Karpas-422 (cell line): ENCODE results near the gene SMOC1. TPM values are rescaled to one million over a fixed set of nuclear protein-coding genes. Genes with fewer than 3 reads are reported as not detected.
A peak's percentile ranks its signal among the peaks of the same experiment; 100 is the strongest.

Experiments used
- DNase-seq: peaks from one replicate; pipeline ENCODE4 v3.0.0-alpha.2; 2015
- H2AFZ ChIP-seq: fragments of 200-600 bp; sonication (generic); 2 replicates; pipeline ENCODE4 v1.6.1; 2014; ENCODE audit warnings: antibody characterized with exemption, low read length, mixed read lengths
- H3K27ac ChIP-seq: fragments of 200-600 bp; sonication (generic); 2 replicates; pipeline ENCODE4 v1.5.1; 2014; ENCODE audit warnings: mild to moderate bottlenecking, low read length, moderate library complexity
- H3K27me3 ChIP-seq: fragments of 200-600 bp; sonication (generic); 2 replicates; pipeline ENCODE4 v1.6.1; 2014; ENCODE audit warnings: low read length, mixed read lengths
- H3K36me3 ChIP-seq: fragments of 200-600 bp; sonication (generic); 2 replicates; pipeline ENCODE4 v1.6.1; 2014; ENCODE audit warnings: low read length, mixed read lengths; ENCODE audit not compliant: insufficient read depth
- H3K4me1 ChIP-seq: fragments of 200-600 bp; sonication (generic); 2 replicates; pipeline ENCODE4 v1.6.1; 2014; ENCODE audit warnings: mild to moderate bottlenecking, low read length, mixed read lengths
- H3K4me2 ChIP-seq: fragments of 200-600 bp; sonication (generic); 2 replicates; pipeline ENCODE4 v1.6.1; 2014; ENCODE audit warnings: low read length, low read depth, mild to moderate bottlenecking; ENCODE audit not compliant: poor library complexity, severe bottlenecking
- H3K4me3 ChIP-seq: fragments of 200-600 bp; sonication (generic); 2 replicates; pipeline ENCODE4 v1.5.1; 2014; ENCODE audit warnings: mild to moderate bottlenecking, antibody characterized with exemption, low read length, mixed read lengths
- H3K79me2 ChIP-seq: fragments of 200-600 bp; sonication (generic); 2 replicates; pipeline ENCODE4 v1.6.1; 2014; ENCODE audit warnings: mild to moderate bottlenecking, low read length, mixed read lengths
- H3K9ac ChIP-seq: fragments of 200-600 bp; sonication (generic); 2 replicates; pipeline ENCODE4 v1.6.0; 2014; ENCODE audit warnings: low read length
- H3K9me2 ChIP-seq: fragments of 200-600 bp; sonication (generic), shearing (Covaris generic); replicated peaks from 2 replicates; pipeline ENCODE4 v1.6.0; 2014; ENCODE audit warnings: mild to moderate bottlenecking, low read length, moderate library complexity; ENCODE audit not compliant: insufficient read depth
- H3K9me3 ChIP-seq: fragments of 300-700, 200-600 bp; sonication (generic); 2 replicates; pipeline ENCODE4 v1.6.1; 2014; ENCODE audit warnings: low read length, mixed read lengths
- H4K20me1 ChIP-seq: fragments of 200-600 bp; sonication (generic); 2 replicates; pipeline ENCODE4 v1.6.1; 2014; ENCODE audit warnings: mild to moderate bottlenecking, antibody characterized with exemption, low read length, low read depth; ENCODE audit not compliant: insufficient read depth
- total RNA-seq: library from RNA; depleted of rRNA; stranded (reverse); fragments of >200 nt; shearing (Covaris generic); gene quantifications from 2 replicates; pipeline ENCODE4 v1.2.3, GENCODE V29; 2014; ENCODE audit warnings: low replicate concordance

The SMOC1 gene
- total RNA-seq, 1 experiment from 2014 or later: not detected

DNA sequence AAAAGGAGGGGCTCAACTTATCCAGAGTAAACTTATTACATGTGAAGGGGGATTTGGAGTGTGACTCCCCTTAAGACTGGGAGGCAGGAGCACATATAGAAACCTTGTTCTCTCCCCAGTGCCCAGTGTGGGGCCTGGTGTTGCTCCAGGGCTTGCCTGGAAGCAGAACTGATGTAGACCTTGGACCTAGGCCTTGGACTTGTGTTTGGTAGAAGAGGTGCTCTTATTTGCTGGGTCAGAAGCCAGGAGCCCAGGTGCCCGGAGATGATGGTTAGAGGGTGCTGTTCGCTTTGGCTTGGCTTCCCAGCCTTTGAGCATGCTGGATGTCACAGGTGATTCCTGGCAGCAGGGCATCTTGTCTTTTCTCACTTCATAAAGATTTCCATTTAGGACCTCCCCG is 110.4 kb downstream of the SMOC1 start:
- Histone ChIP-seq H2AFZ (no peak overlapping the region), H3K4me1 (no peaks in the 10 kb centered on the region), H4K20me1 (no peaks in the 10 kb centered on the region), H3K9ac (no peak overlapping the region), H3K4me2 (no peak overlapping the region), H3K27me3 (no peaks in the 10 kb centered on the region), H3K79me2 (no peaks in the 10 kb centered on the region), H3K9me2 (no peaks in the 10 kb centered on the region), H3K27ac (no peak overlapping the region), H3K4me3 (no peak overlapping the region), H3K36me3 (no peaks in the 10 kb centered on the region), H3K9me3 (no peaks in the 10 kb centered on the region)
- DNase-seq: no peak

DNA sequence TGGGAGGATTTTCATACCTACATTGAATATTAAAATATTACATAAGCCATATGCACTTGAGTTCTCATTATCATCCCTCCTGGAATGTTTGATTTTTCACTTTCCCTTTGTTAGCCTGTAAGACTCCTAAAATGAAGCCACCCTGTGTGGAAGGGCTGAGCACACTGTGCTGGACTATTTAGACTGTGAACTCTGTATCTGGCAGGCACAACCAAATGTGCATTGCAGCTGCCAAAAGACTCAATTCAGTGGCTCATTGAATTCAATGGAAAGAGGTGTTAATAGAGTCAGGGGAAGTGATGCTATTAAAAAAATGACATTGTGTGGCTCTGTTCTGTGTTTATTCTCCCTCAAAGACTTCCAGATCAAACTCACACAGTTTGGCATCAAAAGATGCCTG is 111.1 kb downstream of the SMOC1 start:
- no peak overlapping the region for H3K4me3 ChIP-seq
- DNase-seq: no peak

DNA sequence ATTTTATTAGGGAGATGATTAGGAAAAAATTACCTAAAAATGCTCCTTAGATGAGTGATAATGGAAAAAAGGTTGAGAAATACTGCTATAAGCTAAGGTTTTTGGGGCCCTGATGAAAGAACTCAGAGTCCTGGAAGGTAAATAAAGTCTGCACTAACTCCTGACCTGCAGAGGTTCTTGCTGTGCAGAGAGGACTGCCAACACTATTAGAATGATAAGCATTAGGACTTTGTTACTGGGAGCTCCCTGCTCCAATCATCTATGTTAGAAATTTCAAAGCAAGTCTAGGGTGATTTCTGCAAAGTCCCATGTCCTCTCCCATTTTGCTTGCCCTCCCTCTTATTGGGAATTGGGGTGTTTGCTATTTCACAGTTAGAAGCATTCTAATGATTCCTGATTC is 112.2 kb downstream of the SMOC1 start:
- H3K36me3 ChIP-seq: no peaks in the 10 kb centered on the region
- no peak overlapping the region for H3K4me3 ChIP-seq
- H3K4me2 ChIP-seq: no peak overlapping the region
- no peak for DNase-seq
- H3K9ac ChIP-seq: no peak overlapping the region
- H2AFZ ChIP-seq: no peak overlapping the region
- H3K27ac ChIP-seq: no peak overlapping the region
- no peaks in the 10 kb centered on the region for H3K9me3 ChIP-seq
- H3K79me2 ChIP-seq: no peaks in the 10 kb centered on the region
- no peaks in the 10 kb centered on the region for H3K9me2 ChIP-seq
- no peaks in the 10 kb centered on the region for H3K27me3 ChIP-seq
- H4K20me1 ChIP-seq: no peaks in the 10 kb centered on the region
- H3K4me1 ChIP-seq: no peaks in the 10 kb centered on the region

More for the DNA sequence above, 111.1 kb downstream of the SMOC1 start:
- H2AFZ ChIP-seq: no peak overlapping the region
- no peak overlapping the region for H3K4me2 ChIP-seq
- no peaks in the 10 kb centered on the region for H3K36me3 ChIP-seq
- no peaks in the 10 kb centered on the region for H3K79me2 ChIP-seq
- no peaks in the 10 kb centered on the region for H3K4me1 ChIP-seq
- H3K9me3 ChIP-seq: no peaks in the 10 kb centered on the region
- no peaks in the 10 kb centered on the region for H4K20me1 ChIP-seq
- no peaks in the 10 kb centered on the region for H3K9me2 ChIP-seq
- no peak overlapping the region for H3K9ac ChIP-seq
- no peak overlapping the region for H3K27ac ChIP-seq
- no peaks in the 10 kb centered on the region for H3K27me3 ChIP-seq

DNA sequence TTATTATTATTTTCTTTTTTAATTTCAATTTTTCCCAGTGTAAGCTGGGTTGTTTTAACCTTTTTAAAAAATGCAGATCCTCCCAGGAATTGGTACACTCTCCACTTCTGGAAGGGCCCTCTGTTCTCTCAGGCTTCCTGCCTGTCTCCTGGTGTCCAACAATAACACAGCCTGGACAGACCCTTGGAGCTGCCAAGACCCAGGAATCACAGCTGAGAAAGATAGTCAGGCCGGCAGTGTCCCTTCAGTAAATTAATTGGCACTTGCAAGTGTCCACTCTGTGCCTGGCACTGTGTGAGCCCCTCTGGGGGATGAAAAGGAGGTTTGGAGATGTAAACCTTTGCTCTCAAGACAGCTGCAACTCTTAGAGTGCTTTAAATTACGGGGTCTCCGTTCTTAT is 113.3 kb downstream of the SMOC1 start:
- H2AFZ ChIP-seq: no peak overlapping the region
- no peak for DNase-seq
- H3K4me1 ChIP-seq: 0 out of 2 replicates have a peak, but pooled peaks cover under 1% of the 10 kb centered on the region
- no peak overlapping the region for H3K27ac ChIP-seq
- no peak overlapping the region for H3K4me3 ChIP-seq
- no peaks in the 10 kb centered on the region for H3K79me2 ChIP-seq
- no peaks in the 10 kb centered on the region for H3K36me3 ChIP-seq
- no peak overlapping the region for H3K9ac ChIP-seq
- no peaks in the 10 kb centered on the region for H3K27me3 ChIP-seq
- no peaks in the 10 kb centered on the region for H4K20me1 ChIP-seq
- no peaks in the 10 kb centered on the region for H3K9me2 ChIP-seq
- H3K9me3 ChIP-seq: no peaks in the 10 kb centered on the region
- H3K4me2 ChIP-seq: no peak overlapping the region

DNA sequence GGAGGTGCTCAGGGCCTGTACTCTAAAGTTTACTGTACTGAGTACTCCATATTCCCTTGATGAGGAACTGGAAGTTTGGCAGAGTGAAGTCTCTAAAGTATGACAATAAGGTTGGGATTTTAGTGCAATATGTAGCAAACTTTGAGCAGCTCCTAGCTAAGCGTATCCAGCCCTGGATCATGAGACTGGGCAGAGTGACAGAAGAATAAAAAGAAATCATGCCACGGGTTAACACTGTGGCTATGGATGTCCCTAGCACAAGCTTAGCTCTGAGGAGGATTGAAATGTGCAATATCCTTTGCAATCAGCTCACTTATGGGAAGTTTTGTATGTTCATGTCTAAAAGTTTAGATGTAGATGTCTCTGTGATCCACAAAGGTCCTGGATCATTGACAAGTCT is 114.1 kb downstream of the SMOC1 start:
- Histone ChIP-seq H3K4me1 (peaks cover 8% of the 10 kb centered on the region), H3K79me2 (no peaks in the 10 kb centered on the region), H3K9me3 (no peaks in the 10 kb centered on the region), H3K27ac (no peak overlapping the region), H4K20me1 (no peaks in the 10 kb centered on the region), H3K27me3 (no peaks in the 10 kb centered on the region), H2AFZ (no peak overlapping the region), H3K4me2 (no peak overlapping the region), H3K36me3 (no peaks in the 10 kb centered on the region), H3K4me3 (no peak overlapping the region), H3K9ac (no peak overlapping the region), H3K9me2 (no peaks in the 10 kb centered on the region)
- DNase-seq: no peak

DNA sequence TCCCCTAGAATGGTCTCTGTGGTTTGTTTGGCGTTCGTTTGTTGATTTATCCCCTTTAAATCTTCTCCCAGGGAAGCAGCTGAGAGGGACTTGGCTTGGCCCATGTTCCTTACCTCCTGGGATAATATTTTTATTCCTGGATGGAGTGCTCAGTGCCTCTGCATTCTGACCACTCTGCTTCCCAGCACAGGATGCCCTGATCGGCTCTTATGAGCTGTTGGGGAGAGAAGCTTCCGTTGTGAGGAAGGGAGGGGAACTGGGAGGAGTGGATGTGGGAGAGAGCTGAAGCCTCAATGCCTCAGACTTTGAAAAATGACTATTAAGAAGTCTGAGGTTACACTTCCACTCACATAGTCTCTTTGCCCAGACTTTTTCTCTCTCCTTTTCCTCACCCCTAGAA is 114.8 kb downstream of the SMOC1 start:
- Histone ChIP-seq H2AFZ (no peak overlapping the region), H3K9me2 (no peaks in the 10 kb centered on the region), H3K9me3 (no peaks in the 10 kb centered on the region), H3K79me2 (no peaks in the 10 kb centered on the region), H3K4me1 (peaks cover 15% of the 10 kb centered on the region), H3K27me3 (no peaks in the 10 kb centered on the region), H3K9ac (no peak overlapping the region), H4K20me1 (no peaks in the 10 kb centered on the region), H3K27ac (no peak overlapping the region), H3K4me2 (no peak overlapping the region), H3K4me3 (no peak overlapping the region), H3K36me3 (no peaks in the 10 kb centered on the region)
- DNase-seq: no peak

DNA sequence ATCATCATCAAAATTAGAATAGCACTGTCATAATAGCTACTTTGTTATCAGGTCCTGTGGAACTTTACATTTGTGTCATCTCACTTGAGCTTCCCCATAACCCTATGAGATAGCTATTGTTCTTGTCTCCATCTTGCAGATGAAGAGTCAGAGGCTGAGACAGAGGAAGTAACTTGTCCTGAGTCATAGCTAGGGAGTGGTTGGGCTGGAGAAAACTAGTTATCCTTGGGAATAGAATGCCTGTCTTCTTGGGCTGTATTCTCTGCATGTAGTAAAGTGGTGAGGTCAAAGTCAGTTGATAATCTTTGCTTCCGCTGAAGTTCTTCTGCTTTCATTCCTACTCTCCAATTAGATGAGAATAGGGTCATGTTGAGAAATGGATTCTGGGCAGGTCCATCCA is 117.0 kb downstream of the SMOC1 start:
- H3K27ac ChIP-seq: no peak overlapping the region
- H3K4me2 ChIP-seq: no peak overlapping the region
- peaks cover 18% of the 10 kb centered on the region for H3K4me1 ChIP-seq
- H3K9me2 ChIP-seq: no peaks in the 10 kb centered on the region
- no peak overlapping the region for H3K9ac ChIP-seq
- H3K4me3 ChIP-seq: no peak overlapping the region
- no peak for DNase-seq
- no peaks in the 10 kb centered on the region for H3K27me3 ChIP-seq
- H3K79me2 ChIP-seq: no peaks in the 10 kb centered on the region
- no peaks in the 10 kb centered on the region for H4K20me1 ChIP-seq
- no peak overlapping the region for H2AFZ ChIP-seq
- no peaks in the 10 kb centered on the region for H3K36me3 ChIP-seq
- H3K9me3 ChIP-seq: no peaks in the 10 kb centered on the region

DNA sequence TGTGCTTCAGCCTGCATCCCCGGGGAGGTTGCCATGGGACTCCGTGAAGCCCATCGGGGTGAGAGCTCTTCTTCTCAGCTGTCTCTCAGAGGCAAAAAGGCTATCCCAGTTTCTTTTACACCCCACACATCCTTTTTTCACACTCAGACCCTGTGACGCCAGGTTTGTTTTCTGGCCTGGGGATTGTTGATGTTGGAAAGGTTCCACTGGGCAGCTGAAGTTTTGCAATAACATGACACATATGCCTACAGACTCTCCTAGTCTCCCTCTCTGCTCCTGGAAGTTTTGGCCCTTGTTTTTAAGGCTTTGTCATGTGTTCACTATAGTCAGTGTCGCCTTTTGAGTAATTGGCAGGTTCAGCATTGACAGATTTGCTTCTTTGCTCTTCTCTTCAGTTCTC is 118.6 kb downstream of the SMOC1 start:
- Histone ChIP-seq H3K36me3 (no peaks in the 10 kb centered on the region), H2AFZ (no peak overlapping the region), H3K9me3 (no peaks in the 10 kb centered on the region), H3K4me1 (peaks cover 18% of the 10 kb centered on the region), H3K27me3 (no peaks in the 10 kb centered on the region), H3K9ac (no peak overlapping the region), H3K4me2 (peak overlapping the region; percentile 53), H4K20me1 (no peaks in the 10 kb centered on the region), H3K9me2 (no peaks in the 10 kb centered on the region), H3K4me3 (no peak overlapping the region), H3K79me2 (no peaks in the 10 kb centered on the region), H3K27ac (no peak overlapping the region)
- DNase-seq: no peak

DNA sequence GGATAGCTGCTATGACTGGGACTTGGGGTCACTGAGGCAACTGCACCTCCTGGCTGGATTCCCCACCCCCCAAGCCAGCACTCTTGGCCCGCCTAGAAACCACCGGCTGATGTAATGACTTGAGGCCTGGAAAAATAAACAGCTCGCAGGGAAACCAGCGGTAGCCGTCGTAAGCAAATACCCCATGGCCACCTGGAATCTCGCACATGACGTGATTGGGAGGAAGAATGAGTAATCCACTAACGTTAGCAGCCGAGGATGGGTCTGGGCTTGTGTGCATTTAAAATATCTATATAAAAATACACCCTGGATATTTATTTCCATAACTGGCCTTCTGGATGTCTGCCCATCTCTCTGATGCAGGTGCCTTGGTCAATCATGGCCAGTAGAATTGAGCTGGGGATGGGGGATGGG is 120.1 kb downstream of the SMOC1 start:
- Histone ChIP-seq H2AFZ (no peak overlapping the region), H3K9me2 (no peaks in the 10 kb centered on the region), H3K36me3 (no peaks in the 10 kb centered on the region), H4K20me1 (no peaks in the 10 kb centered on the region), H3K4me2 (no peak overlapping the region), H3K4me1 (peaks cover 18% of the 10 kb centered on the region), H3K9ac (no peak overlapping the region), H3K79me2 (no peaks in the 10 kb centered on the region), H3K9me3 (no peaks in the 10 kb centered on the region), H3K4me3 (no peak overlapping the region), H3K27ac (no peak overlapping the region), H3K27me3 (no peaks in the 10 kb centered on the region)
- no peak for DNase-seq
